ENCODE data around the gene A4GALT. TPM values are rescaled to one million over a fixed set of nuclear protein-coding genes. Genes with fewer than 3 reads are reported as not detected.

A4GALT gene
- total RNA-seq, 1 experiment from 2014 or later = 6.9 TPM

Other genes with a start within 250 kb of the A4GALT start
- gene RRP7A, start 201.1 kb downstream of the A4GALT start, total RNA-seq (2021; ENCODE audit: unreplicated experiment) = 29.8 TPM
- gene SERHL2, start 166.9 kb downstream of the A4GALT start, total RNA-seq (2021; ENCODE audit: unreplicated experiment) = 1.6 TPM
- 46.6 TPM for gene POLDIP3, start 106.0 kb downstream of the A4GALT start, total RNA-seq (2021; ENCODE audit: unreplicated experiment)
- 0.23 TPM for gene ATP5MGL, start 80.3 kb downstream of the A4GALT start, total RNA-seq (2021; ENCODE audit: unreplicated experiment)
- 102 TPM for gene CYB5R3, start 71.5 kb downstream of the A4GALT start, total RNA-seq (2021; ENCODE audit: unreplicated experiment)
- gene ARFGAP3, start 136.4 kb upstream of the A4GALT start, total RNA-seq (2021; ENCODE audit: unreplicated experiment) = 27.0 TPM